ENCODE measurements around the gene NAA16. TPM values are rescaled to one million over a fixed set of nuclear protein-coding genes. Genes with fewer than 3 reads are reported as not detected.

Gene NAA16
- total and polyA plus RNA-seq, 9 of the 15 experiments (the other 6 are each of a cell fraction or from before 2014, with no cell fraction given): 3.7 to 18.2 (median 12.0) TPM

DNA sequence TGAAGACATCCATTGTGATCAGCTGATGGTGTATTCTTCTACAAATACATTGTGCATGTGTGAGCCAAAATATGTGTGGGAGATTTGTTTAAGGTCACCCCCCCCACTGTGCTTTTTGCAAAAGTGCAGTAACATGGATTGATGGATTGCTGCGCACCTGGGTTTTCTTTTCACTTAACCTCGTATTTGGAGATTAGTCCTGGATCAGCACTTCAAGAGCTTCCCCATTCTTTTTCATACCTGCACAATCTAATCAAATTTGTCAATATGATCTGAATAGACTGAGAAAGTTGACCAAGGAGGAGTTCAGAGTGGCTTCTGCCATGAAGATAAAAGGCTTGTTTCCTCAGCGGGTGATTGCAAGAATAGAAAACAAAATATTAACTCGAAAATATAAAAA, 23.7 kb downstream of the NAA16 start (continued):
- no peak for TF ChIP-seq PURB (CRISPR knock-in tag; IDR thresholded peaks at IDR 0.05; ENCODE audit: low read depth)

- H3K9me1 ChIP-seq (ENCODE audit: control insufficient read depth, insufficient read depth, low read length): no peaks in the 10 kb centered on the region
- ATAC-seq: no peak
- H3K27ac ChIP-seq (ENCODE audit: extremely low read depth, low read depth, low read length): no peak overlapping the region
- H3K27me3 ChIP-seq (ENCODE audit: control insufficient read depth in 2 of 2, insufficient read depth in 2 of 2, low read length in 2 of 2): no peaks in the 10 kb centered on the region
- H2AFZ ChIP-seq (ENCODE audit: low read depth, low read length): no peak overlapping the region
- BruUV-seq (replicated peaks): no TSS peak
- H3K36me3 ChIP-seq (ENCODE audit: control insufficient read depth, insufficient read depth, low read length): peaks cover 36% of the 10 kb centered on the region; the same call in 2 of the 3 replicates
- H3K79me2 ChIP-seq (ENCODE audit: control insufficient read depth, insufficient read depth, low read length): peaks cover 6% of the 10 kb centered on the region; the same call in 2 of the 3 replicates
- H3K9ac ChIP-seq (ENCODE audit: insufficient read depth in 1 of 2, low read depth in 2 of 2, low read length in 2 of 2): no peak overlapping the region
- H4K20me1 ChIP-seq (replicated peaks; ENCODE audit: control insufficient read depth, insufficient read depth, low read length): no peaks in the 10 kb centered on the region
- peaks cover 0 to 4% of the 10 kb centered on the region in 2 experiments; a peak in 2 of 5 replicates for H3K4me1 ChIP-seq (replicated peaks in 1 of 2; ENCODE audit: control insufficient read depth in 2 of 2, insufficient read depth in 2 of 2, low read length in 2 of 2)
- H3K9me3 ChIP-seq (replicated peaks; ENCODE audit: control insufficient read depth, insufficient read depth, low read depth, low read length): no peaks in the 10 kb centered on the region
- in situ Hi-C loops (cut with MboI) (no loop called here), intact Hi-C loops (cut with micrococcal nuclease) (no loop called here)
- CTCF ChIA-PET (ENCODE audit: low intra/inter-chr PET ratio): no interaction called here
- DNase-seq (ENCODE audit: extremely low read depth in 1 of 4, low spot score in 3 of 4): no peak
- POLR2A ChIA-PET: no interaction called here
- H3K4me3 ChIP-seq: no peak overlapping the region
- WGBS (ENCODE audit: insufficient coverage, low coverage, missing lambda C conversion rate): 95% methylated on average over 4 of the region's 4 CpGs
- FAIRE-seq: no peak
- no peak overlapping the region for H3K4me2 ChIP-seq (ENCODE audit: insufficient read depth, low read length)
- no peak for TF ChIP-seq ZFP1 (CRISPR knock-in tag; IDR thresholded peaks at IDR 0.05)
- TF ChIP-seq PCBP1 (IDR thresholded peaks at IDR 0.05; ENCODE audit: low read depth, low read length, poor library complexity, severe bottlenecking): no peak
- no peak for TF ChIP-seq CBX3 (IDR thresholded peaks at IDR 0.05; ENCODE audit: borderline replicate concordance in 1 of 2, low read length in 2 of 2)
- no peak for TF ChIP-seq ARID3A (IDR thresholded peaks at IDR 0.05; ENCODE audit: borderline replicate concordance, low read depth, low read length)
- TF ChIP-seq HMG20A (CRISPR knock-in tag; conservative IDR thresholded peaks at IDR 0.05): no peak
- TF ChIP-seq SOX6 (IDR thresholded peaks at IDR 0.05): no peak
- no peak for TF ChIP-seq PYGO2 (tag; IDR thresholded peaks at IDR 0.05)
- TF ChIP-seq KDM4B (IDR thresholded peaks at IDR 0.05; ENCODE audit: borderline replicate concordance in 2 of 2, low read depth in 1 of 2): no peak
- no peak for TF ChIP-seq JUNB (CRISPR knock-in tag; conservative IDR thresholded peaks at IDR 0.05)
- TF ChIP-seq DDX20 (tag; IDR thresholded peaks at IDR 0.05; ENCODE audit: low read depth): no peak
- TF ChIP-seq YY1 (IDR thresholded peaks at IDR 0.05; ENCODE audit: borderline replicate concordance in 1 of 3, control insufficient read depth in 1 of 3, extremely low read depth in 1 of 3, insufficient read depth in 3 of 3, insufficient read length in 1 of 3, insufficient replicate concordance in 2 of 3, low read depth in 1 of 3, low read length in 2 of 3): no peak
These were observed 33.3 kb downstream of the NAA16 start for GRCh38 chr13:41344358-41344757.
